HuH-7.5 (cell line): Measurements from ENCODE around the gene CRACR2B.

Experiments
- DNase-seq: peaks from one replicate; pipeline ENCODE4 v3.0.0; 2011; ENCODE audit warnings: low spot score

Gene CRACR2B

DNA sequence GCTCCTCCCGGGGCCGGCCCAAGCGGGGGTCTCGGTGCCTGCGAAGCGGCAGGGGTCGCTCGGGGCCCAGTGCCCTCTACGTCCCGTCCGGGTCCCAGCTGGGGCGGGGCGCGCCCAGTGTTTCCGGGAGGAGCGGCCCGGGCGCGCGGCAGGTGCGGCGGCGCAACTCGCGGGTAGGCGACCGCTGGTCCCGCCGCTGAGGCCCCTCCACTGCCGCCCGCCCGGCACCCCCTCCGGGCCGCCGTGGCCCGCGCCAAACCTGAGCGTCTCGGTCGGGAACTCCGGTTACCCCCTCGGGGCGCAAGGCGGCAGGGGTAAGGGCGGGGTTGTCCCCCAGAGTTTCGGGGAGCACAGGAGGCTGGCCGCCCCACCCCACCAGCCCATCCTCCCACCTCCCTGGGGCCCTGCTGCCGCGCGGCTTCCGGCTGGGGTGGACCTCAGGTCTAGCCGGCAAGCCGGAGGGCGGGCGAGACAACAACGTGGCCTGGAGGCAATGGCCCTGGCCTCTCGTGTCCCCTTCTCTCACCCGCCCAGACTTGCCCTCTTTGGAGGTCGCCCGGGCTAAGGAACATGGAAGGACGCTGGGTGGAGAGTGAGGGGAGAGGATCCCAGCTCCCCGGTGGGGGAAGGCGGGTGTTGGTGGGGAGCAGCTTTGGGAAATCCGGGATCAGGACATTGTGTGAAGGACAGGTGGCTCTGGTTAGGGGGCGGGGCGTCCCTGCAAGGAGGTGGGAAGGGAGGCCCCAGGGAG is 398 bp upstream of the CRACR2B start:
- no peak for DNase-seq

DNA sequence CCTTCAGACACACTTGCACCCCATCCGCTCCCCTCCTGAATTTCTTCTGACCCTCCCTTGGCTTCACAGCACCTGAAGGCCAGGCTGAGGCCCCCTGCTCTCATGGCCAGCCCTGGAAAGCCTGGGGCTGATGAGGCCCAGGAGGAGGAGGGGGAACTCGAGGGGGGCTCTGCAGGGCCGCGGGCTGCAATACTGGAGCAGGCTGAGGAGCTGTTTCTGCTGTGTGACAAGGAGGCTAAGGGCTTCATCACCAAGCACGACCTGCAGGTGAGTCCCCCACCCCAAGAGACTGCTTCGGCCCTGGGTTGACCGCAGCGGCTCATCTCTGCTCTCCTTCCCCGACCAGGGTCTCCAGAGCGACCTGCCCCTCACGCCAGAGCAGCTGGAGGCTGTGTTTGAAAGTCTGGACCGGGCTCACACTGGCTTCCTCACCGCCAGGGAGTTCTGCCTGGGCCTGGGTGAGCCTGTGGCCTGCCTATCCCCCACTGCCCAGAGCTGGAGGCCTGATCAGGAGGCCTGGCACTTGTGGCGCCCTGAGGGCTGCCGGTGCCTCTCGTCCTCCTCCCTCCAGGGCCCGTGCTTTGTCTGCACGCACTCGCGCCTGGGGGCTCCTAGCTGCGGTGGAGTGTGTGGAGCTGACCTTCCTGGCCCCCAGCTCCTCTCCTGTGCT is 922 bp downstream of the CRACR2B start:
- no peak for DNase-seq

DNA sequence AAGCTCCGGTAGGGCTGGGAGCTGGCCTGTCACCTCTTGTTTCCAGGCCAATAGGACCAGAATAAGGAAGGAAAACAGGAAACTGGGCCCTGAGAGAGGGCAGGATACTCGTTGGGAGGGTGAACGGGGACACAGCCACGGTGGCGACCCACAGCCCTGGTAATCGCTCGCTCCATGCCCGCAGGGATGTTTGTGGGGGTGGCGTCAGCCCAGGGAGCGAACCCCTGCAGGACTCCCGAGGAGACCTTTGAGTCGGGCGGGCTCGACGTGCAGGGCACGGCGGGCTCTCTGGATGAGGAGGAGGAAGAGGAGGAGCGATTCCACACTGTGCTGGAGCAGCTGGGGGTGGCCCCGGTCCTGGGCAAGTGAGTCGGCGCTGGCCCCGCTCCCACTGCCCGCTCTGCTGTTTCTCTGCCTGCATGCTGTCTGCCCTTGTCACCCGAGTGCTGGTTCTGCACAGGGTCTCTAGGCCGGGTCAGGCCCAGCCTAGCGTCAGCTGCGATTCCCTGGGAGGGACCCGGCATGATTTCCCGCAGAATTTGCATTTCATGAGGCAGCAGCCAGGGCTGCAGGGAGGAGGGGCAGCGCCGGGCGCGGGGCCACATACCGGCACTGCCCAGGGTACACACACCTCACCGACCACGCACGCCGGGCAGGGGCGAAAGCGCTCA is 1.6 kb downstream of the CRACR2B start:
- DNase-seq, result no peak

DNA sequence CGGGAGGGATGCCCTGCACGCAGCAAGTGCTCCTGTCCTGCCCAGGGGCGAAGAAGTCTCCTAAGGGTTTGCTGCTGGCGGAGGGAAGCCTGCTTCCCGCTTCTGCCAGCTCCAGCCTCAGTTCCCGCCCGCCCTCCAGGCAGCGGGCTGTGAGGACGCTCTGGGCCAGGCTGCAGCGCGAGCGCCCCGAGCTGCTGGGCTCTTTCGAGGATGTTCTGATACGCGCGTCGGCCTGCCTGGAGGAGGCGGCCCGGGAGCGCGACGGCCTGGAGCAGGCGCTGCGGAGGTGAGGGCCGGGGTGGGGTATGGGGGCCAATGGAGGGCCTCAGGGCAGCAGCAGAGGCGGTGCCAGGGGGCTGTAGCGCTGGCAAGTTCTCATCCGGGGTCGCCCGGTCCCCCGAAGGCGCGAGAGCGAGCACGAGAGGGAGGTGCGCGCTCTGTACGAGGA is 2.2 kb downstream of the CRACR2B start:
- DNase-seq, result no peak

GRCh38 chr11:830295-831117 is 2.8 kb downstream of the CRACR2B start:
- DNase-seq, result peak; percentile 87

- DNase-seq, result no peak
Observed at GRCh38 chr11:831118-831864, 3.6 kb downstream of the CRACR2B start.

DNA sequence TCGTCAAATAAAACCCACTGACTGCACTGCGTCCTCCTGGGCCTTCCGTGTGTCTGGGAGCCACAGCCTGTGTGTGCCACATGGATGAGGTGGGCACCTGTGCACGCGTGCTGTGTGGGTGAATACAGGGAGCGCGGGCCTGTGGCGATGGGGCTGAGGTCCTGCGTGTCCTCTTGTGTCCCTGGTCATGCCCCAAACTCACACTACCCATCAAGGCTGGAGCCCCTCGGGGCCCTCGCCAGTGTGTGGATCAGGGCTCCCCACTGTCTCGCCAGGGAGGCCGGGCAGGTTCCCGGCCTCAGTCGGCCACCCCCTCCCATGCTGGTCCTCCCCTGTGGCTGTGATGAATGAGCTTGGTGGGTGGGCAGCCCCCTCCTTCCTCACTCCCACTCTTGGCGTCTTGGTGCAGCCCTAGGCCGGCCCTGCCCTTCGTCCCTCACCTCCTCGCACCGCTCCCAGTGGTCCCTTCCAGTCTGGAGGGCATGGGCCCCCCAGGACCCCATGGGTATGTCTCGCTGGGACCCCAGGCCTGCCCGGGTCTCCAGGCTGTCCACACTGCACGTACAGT is 4.3 kb downstream of the CRACR2B start:
- DNase-seq, result no peak

DNA sequence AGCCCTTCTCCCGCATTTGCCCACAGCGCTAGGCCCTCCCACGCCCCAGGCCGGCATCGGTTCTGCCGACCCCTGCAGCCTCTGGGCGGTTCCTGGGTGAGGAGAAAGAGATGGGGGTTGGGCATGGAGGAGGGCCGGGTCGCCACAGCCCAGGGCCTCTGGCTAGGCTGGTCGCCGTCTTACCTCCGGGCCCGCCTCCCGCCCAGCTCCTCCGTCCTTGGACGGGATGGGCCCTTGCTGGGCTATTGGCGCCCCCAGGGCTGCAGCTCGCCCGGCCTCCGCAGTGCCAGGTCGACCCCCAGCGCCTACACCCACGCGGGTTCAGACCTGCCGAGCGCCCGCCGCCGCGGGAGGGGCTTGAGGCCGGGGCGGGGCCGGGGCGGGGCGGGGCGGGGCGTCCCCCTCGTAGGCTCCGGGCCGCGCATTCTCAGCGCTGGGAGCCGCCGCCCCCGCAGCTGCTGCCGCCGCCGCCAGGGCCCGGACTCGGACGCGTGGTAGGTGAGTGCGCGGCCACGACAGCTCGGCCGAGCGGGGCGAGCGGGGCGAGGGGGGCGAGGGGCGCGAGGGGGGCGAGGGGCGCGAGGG is 4.9 kb downstream of the CRACR2B start, which contains the start of gene CD151:
Gene CD151, plus strand, starts transcription at position 424 of the 585 bp plus-strand sequence. CDS start 3,118 bp downstream, outside the sequence.
- no peak for DNase-seq

GRCh38 chr11:833114-833791 is 5.5 kb downstream of the CRACR2B start:
- no peak for DNase-seq

DNA sequence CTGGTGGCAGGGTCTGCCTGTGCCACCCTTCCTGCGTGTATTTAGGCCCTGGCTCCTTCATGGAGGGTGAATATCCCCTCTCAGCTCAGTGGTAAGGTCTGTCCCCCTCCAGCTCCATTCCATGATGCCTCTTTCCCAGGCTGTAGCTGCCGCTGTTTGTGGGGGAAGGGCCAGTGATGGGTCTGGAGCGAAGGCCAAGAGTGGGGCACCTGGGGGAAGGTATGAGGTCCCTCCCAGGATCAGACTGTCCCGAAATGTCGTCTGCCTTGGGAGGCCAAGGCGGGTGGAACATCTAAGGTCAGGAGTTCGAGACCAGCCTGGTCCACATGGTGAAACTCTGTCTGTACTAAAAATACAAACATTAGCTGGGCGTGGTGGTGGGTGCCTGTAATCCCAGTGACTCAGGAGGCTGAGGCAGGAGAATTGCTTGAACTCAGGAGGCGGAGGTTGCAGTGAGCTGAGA is 6.2 kb downstream of the CRACR2B start:
- DNase-seq, result no peak

- DNase-seq, result no peak
Observed at GRCh38 chr11:834371-835316, 6.9 kb downstream of the CRACR2B start.

GRCh38 chr11:836274-836673 is 8.6 kb downstream of the CRACR2B start:
- DNase-seq, result no peak

DNA sequence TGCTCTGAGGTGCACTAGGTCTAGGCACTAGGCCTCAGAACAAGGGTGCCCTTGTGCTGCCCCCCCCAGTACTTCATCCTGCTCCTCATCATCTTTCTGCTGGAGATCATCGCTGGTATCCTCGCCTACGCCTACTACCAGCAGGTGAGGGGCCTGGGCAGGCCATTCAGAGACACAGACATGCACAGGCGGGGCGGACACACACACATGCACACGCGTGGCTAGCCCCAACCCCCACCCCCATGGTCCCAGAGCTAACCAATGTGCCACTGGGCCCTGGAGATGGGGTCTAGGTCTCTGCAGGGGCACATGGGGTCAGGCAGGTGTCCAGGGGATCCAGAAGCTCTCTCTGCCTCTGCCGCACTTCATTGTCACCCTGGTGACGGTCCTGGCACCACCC is 9.0 kb downstream of the CRACR2B start:
- no peak for DNase-seq

DNA sequence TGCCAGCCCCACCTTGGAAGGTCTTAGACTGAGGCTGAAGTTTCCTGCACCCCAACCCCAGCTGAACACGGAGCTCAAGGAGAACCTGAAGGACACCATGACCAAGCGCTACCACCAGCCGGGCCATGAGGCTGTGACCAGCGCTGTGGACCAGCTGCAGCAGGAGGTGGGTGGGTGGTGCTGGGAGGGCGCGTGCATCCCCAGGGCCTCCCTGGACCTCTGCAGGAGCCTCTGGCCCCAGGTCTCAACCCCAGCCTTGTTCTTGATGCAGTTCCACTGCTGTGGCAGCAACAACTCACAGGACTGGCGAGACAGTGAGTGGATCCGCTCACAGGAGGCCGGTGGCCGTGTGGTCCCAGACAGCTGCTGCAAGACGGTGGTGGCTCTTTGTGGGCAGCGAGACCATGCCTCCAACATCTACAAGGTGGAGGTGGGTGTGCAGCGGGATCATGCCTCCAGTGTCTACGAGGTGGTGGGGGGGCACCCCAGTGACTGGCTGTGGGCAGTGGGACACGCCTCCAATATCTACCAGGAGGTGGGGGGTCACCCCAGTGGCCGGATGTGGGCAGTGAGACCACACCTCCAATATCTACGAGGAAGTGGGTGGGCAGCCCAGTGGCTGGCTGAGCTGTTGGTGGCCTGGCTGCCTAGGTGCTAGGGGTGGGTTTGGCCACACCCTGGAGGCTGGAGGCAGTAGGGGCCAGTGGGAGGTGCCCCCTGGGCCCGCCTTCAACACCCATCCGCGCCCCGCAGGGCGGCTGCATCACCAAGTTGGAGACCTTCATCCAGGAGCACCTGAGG is 9.7 kb downstream of the CRACR2B start:
- no peak for DNase-seq

DNA sequence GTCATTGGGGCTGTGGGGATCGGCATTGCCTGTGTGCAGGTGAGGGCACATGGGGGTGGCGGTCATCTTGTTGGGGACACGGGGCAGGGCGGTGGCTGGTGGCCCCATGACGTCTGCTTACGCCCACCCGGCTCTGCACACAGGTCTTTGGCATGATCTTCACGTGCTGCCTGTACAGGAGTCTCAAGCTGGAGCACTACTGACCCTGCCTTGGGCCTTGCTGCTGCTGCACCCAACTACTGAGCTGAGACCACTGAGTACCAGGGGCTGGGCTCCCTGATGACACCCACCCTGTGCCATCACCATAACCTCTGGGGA is 10.2 kb downstream of the CRACR2B start:
- no peak for DNase-seq

GRCh38 chr11:838441-839279 is 10.9 kb downstream of the CRACR2B start:
- no peak for DNase-seq

DNA sequence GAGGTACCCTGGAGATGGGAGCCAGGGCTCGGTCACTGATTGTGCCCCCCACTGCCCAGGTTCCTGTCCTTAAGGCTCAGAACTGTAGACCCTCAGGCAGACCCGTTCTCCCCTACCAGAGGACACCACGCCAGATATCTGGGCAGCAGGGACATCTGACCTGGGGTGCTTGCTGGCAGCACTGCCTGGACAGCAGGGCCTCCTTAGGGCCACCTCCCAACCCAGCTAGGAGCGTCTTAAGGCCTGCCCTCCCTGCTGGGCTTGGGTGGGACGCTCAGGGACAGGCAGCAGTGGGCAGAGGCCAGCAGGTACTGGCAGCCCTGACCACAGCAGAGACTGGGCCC is 11.5 kb downstream of the CRACR2B start:
- DNase-seq, result no peak
